ENCODE results near the gene LAMA2.

- no peak for TF ChIP-seq CTCF (conservative IDR thresholded peaks at IDR 0.05 in 1 of 2, IDR thresholded peaks at IDR 0.05 in 1 of 2; ENCODE audit: extremely low read depth in 1 of 2, insufficient read depth in 1 of 2, low read depth in 1 of 2, low read length in 2 of 2)
- TF ChIP-seq EZH2 (IDR thresholded peaks at IDR 0.05; ENCODE audit: borderline replicate concordance, low read length), result no peak
Observed at GRCh38 chr6:129073051-129073450, 190.1 kb downstream of the LAMA2 start.
